HFFc6 (cell line): ENCODE measurements around the gene SORL1-AS1.

Source experiments
- DNase-seq: peaks from one replicate; pipeline ENCODE4 v3.0.0-alpha.2; 2018
- H3K27ac Mint-ChIP-seq: 2 replicates; pipeline ENCODE4 v1.8.0; 2020; ENCODE audit warnings: mild to moderate bottlenecking, mixed read lengths
- H3K27me3 Mint-ChIP-seq: 2 replicates; pipeline ENCODE4 v1.8.0; 2021; ENCODE audit warnings: mild to moderate bottlenecking, moderate library complexity, mixed read lengths; ENCODE audit not compliant: insufficient read depth
- H3K36me3 Mint-ChIP-seq: 2 replicates; pipeline ENCODE4 v1.8.0; 2021; ENCODE audit warnings: low read depth, mixed read lengths
- H3K4me1 Mint-ChIP-seq: 2 replicates; pipeline ENCODE4 v1.8.0; 2020; ENCODE audit warnings: low read depth, mixed read lengths
- H3K4me3 Mint-ChIP-seq: 2 replicates; pipeline ENCODE4 v1.8.0; 2020; ENCODE audit warnings: mild to moderate bottlenecking, moderate library complexity, mixed read lengths
- H3K9me3 Mint-ChIP-seq: 2 replicates; pipeline ENCODE4 v1.8.0; 2020; ENCODE audit warnings: mild to moderate bottlenecking, mixed read lengths
- TF ChIP-seq, protein P1 (sequence below): fragments of 200-600 bp; sonication (generic); IDR thresholded peaks from 2 replicates; pipeline ENCODE4 v1.5.0; 2021; ENCODE audit warnings: antibody characterized with exemption, mild to moderate bottlenecking

Gene SORL1-AS1

DNA sequence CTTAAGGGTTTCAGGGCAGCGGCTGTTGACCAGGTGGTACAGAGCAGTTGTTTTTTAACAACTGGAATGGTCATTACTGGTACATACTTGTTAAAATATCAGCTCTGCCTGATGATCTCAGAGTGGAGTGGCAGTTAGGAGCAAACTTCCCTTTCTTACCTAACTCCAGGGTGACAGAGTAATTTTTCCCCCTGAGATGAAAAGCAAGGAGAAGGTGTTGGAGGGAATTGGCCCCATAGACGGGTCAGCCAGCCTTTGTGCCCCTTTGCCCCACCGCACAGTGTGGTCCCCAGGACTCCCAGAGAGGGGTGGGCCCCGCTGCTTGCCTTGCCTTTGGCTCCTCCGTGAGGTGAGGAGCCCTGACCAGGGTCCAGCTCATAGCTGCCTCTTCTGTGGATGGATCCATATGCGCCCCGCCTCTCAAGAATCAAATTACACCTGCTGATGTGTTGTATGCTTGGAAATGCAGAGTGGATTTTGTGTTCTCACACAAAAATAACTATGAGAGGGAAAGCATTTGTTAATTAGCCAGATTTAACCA, 27.0 kb upstream of the SORL1-AS1 start:
- Mint-ChIP-seq H3K4me1 (no peaks in the 10 kb centered on the region), H3K27ac (no peak overlapping the region), H3K36me3 (no peaks in the 10 kb centered on the region), H3K27me3 (peaks cover 40% of the 10 kb centered on the region), H3K9me3 (no peaks in the 10 kb centered on the region), H3K4me3 (no peak overlapping the region)
- DNase-seq: no peak
- TF ChIP-seq, protein P1, sequence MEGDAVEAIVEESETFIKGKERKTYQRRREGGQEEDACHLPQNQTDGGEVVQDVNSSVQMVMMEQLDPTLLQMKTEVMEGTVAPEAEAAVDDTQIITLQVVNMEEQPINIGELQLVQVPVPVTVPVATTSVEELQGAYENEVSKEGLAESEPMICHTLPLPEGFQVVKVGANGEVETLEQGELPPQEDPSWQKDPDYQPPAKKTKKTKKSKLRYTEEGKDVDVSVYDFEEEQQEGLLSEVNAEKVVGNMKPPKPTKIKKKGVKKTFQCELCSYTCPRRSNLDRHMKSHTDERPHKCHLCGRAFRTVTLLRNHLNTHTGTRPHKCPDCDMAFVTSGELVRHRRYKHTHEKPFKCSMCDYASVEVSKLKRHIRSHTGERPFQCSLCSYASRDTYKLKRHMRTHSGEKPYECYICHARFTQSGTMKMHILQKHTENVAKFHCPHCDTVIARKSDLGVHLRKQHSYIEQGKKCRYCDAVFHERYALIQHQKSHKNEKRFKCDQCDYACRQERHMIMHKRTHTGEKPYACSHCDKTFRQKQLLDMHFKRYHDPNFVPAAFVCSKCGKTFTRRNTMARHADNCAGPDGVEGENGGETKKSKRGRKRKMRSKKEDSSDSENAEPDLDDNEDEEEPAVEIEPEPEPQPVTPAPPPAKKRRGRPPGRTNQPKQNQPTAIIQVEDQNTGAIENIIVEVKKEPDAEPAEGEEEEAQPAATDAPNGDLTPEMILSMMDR: no peak

GRCh38 chr11:121478895-121479697, 26.3 kb upstream of the SORL1-AS1 start:
- Mint-ChIP-seq H3K27me3 (peaks cover 35% of the 10 kb centered on the region), H3K9me3 (no peaks in the 10 kb centered on the region), H3K27ac (no peak overlapping the region), H3K4me3 (no peak overlapping the region), H3K36me3 (no peaks in the 10 kb centered on the region), H3K4me1 (no peaks in the 10 kb centered on the region)
- TF ChIP-seq, protein P1: no peak
- no peak for DNase-seq

DNA sequence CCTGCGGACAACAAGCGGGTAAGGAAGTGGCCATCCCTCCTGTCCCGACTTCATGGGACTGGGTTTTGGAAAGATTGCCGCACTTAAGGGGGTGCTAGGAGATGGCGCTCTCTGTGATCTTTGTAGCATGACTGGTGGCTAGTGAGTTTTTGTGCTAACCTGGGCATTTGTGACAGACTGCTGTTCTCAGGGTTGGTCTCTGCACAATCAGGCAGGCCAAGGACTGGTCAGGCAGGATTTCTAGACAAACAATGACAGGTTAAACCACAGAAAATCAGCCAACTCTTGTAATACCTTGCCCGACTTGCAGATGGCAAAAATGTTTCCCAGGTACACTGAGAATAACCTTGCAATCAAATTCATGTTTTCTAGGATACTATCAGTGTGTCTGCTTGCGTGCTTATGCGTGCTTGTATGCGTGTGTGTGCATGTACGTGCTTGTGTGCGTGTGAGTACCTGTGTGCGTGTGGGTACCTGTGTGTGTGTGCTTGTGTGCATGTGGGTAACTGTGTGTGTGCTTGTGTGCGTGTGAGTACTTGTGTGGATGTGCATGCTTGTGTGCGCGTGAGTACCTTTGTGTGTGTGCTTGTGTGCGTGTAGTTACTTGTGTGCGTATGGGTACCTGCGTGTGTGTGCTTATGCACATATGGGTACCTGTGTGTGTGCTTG, 25.6 kb upstream of the SORL1-AS1 start:
- Mint-ChIP-seq H3K36me3 (no peaks in the 10 kb centered on the region), H3K27me3 (peaks cover 31% of the 10 kb centered on the region), H3K4me1 (peaks cover 2% of the 10 kb centered on the region), H3K4me3 (no peak overlapping the region), H3K27ac (no peak overlapping the region), H3K9me3 (no peaks in the 10 kb centered on the region)
- DNase-seq: no peak
- TF ChIP-seq, protein P1: no peak

GRCh38 chr11:121476379-121477032, 23.7 kb upstream of the SORL1-AS1 start:
- TF ChIP-seq, protein P1: no peak
- peaks cover 9% of the 10 kb centered on the region for H3K4me1 Mint-ChIP-seq
- peaks cover 31% of the 10 kb centered on the region for H3K27me3 Mint-ChIP-seq
- DNase-seq: no peak
- no peaks in the 10 kb centered on the region for H3K36me3 Mint-ChIP-seq
- no peak overlapping the region for H3K27ac Mint-ChIP-seq
- no peaks in the 10 kb centered on the region for H3K9me3 Mint-ChIP-seq
- no peak overlapping the region for H3K4me3 Mint-ChIP-seq

GRCh38 chr11:121474680-121475079, 21.9 kb upstream of the SORL1-AS1 start:
- TF ChIP-seq, protein P1: no peak
- peaks cover 30% of the 10 kb centered on the region for H3K27me3 Mint-ChIP-seq

More at GRCh38 chr11:121474680-121475079, 21.9 kb upstream of the SORL1-AS1 start:
- H3K9me3 Mint-ChIP-seq: no peaks in the 10 kb centered on the region
- peaks cover 9% of the 10 kb centered on the region for H3K4me1 Mint-ChIP-seq
- DNase-seq: no peak
- no peak overlapping the region for H3K27ac Mint-ChIP-seq
- no peak overlapping the region for H3K4me3 Mint-ChIP-seq
- H3K36me3 Mint-ChIP-seq: no peaks in the 10 kb centered on the region
